GM12891 (cell line): ENCODE data around the gene CFAP46.

Experiments used
- DNase-seq: peaks from one replicate; pipeline ENCODE4 v3.0.0; 2011; ENCODE audit warnings: low spot score; ENCODE audit not compliant: insufficient read length
- FAIRE-seq: peaks from 2 replicates; lab custom pipeline; 2011; peaks lifted over from hg19 to GRCh38; lab: Jason Lieb, UNC
- PAX5 ChIP-seq: IDR thresholded peaks from 2 replicates; pipeline ENCODE4 v1.6.1; 2011; ENCODE audit warnings: low read length, moderate library complexity, mild to moderate bottlenecking; ENCODE audit not compliant: insufficient read depth, severe bottlenecking
- POLR2A ChIP-seq: IDR thresholded peaks from 2 replicates; pipeline ENCODE4 v1.6.1; 2011; ENCODE audit warnings: low read depth, low read length, control low read depth
- POLR2AphosphoS5 ChIP-seq: IDR thresholded peaks from 2 replicates; pipeline ENCODE4 v1.6.1; 2011; ENCODE audit warnings: low read depth, low read length, control low read depth
- POU2F2 ChIP-seq: IDR thresholded peaks from 2 replicates; pipeline ENCODE4 v1.6.1; 2011; ENCODE audit warnings: low read depth, mild to moderate bottlenecking, control low read depth, low read length, moderate library complexity
- SPI1 ChIP-seq: IDR thresholded peaks from 2 replicates; pipeline ENCODE4 v1.6.1; 2011; ENCODE audit warnings: low read depth, low read length, control low read depth
- TAF1 ChIP-seq: IDR thresholded peaks from 2 replicates; pipeline ENCODE4 v1.6.1; 2011; ENCODE audit warnings: low read depth, low read length, control low read depth

The CFAP46 gene

GRCh38 chr10:132790934-132791829, 151.2 kb downstream of the CFAP46 start:
- DNase-seq (no peak), FAIRE-seq (no peak)
- TF ChIP-seq POLR2A: no peak
- no peak for TF ChIP-seq POU2F2
- TF ChIP-seq POLR2AphosphoS5: no peak
- TF ChIP-seq SPI1: no peak
- no peak for TF ChIP-seq PAX5
- no peak for TF ChIP-seq TAF1

- no peak for TF ChIP-seq TAF1
- TF ChIP-seq POLR2AphosphoS5: no peak
- TF ChIP-seq PAX5: no peak
- no peak for TF ChIP-seq POU2F2
- no peak for TF ChIP-seq POLR2A
- no peak for TF ChIP-seq SPI1
- FAIRE-seq: no peak
- DNase-seq: no peak
Observed at GRCh38 chr10:132790470-132790869, 151.9 kb downstream of the CFAP46 start.

- FAIRE-seq (no peak), DNase-seq (no peak)
- TF ChIP-seq POLR2AphosphoS5 (no peak), PAX5 (no peak), POLR2A (no peak), TAF1 (no peak), POU2F2 (no peak), SPI1 (no peak)
Observed at GRCh38 chr10:132789659-132790148, 152.7 kb downstream of the CFAP46 start.

GRCh38 chr10:132788831-132789219, 153.5 kb downstream of the CFAP46 start:
- DNase-seq: no peak
- no peak for TF ChIP-seq POU2F2
- TF ChIP-seq TAF1: no peak
- no peak for TF ChIP-seq POLR2A
- no peak for TF ChIP-seq PAX5
- TF ChIP-seq SPI1: no peak
- no peak for TF ChIP-seq POLR2AphosphoS5
- no peak for FAIRE-seq

GRCh38 chr10:132788180-132788830, 154.1 kb downstream of the CFAP46 start:
- TF ChIP-seq POLR2AphosphoS5 (no peak), PAX5 (no peak)
- DNase-seq: no peak
- FAIRE-seq: no peak

GRCh38 chr10:132787495-132788179, 154.7 kb downstream of the CFAP46 start:
- FAIRE-seq (no peak), DNase-seq (no peak)
- TF ChIP-seq PAX5: no peak
- TF ChIP-seq TAF1: no peak
- no peak for TF ChIP-seq POLR2AphosphoS5
- no peak for TF ChIP-seq POLR2A

- no peak for DNase-seq
- TF ChIP-seq POLR2A: no peak
- no peak for TF ChIP-seq POU2F2
- TF ChIP-seq POLR2AphosphoS5: no peak
- no peak for TF ChIP-seq SPI1
- TF ChIP-seq TAF1: no peak
- TF ChIP-seq PAX5: no peak
- no peak for FAIRE-seq
Observed at GRCh38 chr10:132786884-132787494, 155.4 kb downstream of the CFAP46 start.

GRCh38 chr10:132786476-132786883, 155.9 kb downstream of the CFAP46 start:
- TF ChIP-seq SPI1 (no peak), POLR2AphosphoS5 (no peak), PAX5 (no peak), POU2F2 (no peak), POLR2A (no peak), TAF1 (no peak)
- DNase-seq: no peak
- FAIRE-seq: no peak
